Progenitor cell of endocrine pancreas (in vitro differentiated cells): Measurements from ENCODE around the gene COL5A2. TPM values are rescaled to one million over a fixed set of nuclear protein-coding genes. Genes with fewer than 3 reads are reported as not detected.

Experiments
- DNase-seq: peaks from one replicate; pipeline ENCODE4 v3.0.0; 2021; ENCODE audit warnings: low spot score; ENCODE audit not compliant: unreplicated experiment
- H3K27ac Mint-ChIP-seq: 2 replicates; pipeline ENCODE4 v1.8.0; 2021; ENCODE audit warnings: mild to moderate bottlenecking, moderate library complexity, mixed read lengths
- H3K27me3 Mint-ChIP-seq: 2 replicates; pipeline ENCODE4 v1.8.0; 2021; ENCODE audit warnings: mixed read lengths
- H3K36me3 Mint-ChIP-seq: 2 replicates; pipeline ENCODE4 v1.8.0; 2022; ENCODE audit warnings: mixed read lengths; ENCODE audit not compliant: insufficient read depth
- H3K4me1 Mint-ChIP-seq: 2 replicates; pipeline ENCODE4 v1.8.0; 2021; ENCODE audit warnings: low read depth, mixed read lengths
- H3K4me3 Mint-ChIP-seq: 2 replicates; pipeline ENCODE4 v1.8.0; 2021; ENCODE audit warnings: low read depth, mild to moderate bottlenecking, moderate library complexity, mixed read lengths
- H3K9me3 Mint-ChIP-seq: 2 replicates; pipeline ENCODE4 v1.8.0; 2021; ENCODE audit warnings: low read depth, mixed read lengths
- CTCF ChIP-seq: fragments of 200-600 bp; sonication (generic); IDR thresholded peaks from one replicate; pipeline ENCODE4 v1.5.0; 2021; ENCODE audit warnings: antibody characterized with exemption, mild to moderate bottlenecking; ENCODE audit not compliant: unreplicated experiment
- total RNA-seq: library from RNA; stranded (reverse); gene quantifications from 2 replicates; pipeline ENCODE4 v1.2.1, GENCODE V29; 2021

Gene COL5A2
- total RNA-seq, 1 donor from 2014 or later: 4.5 TPM

GRCh38 chr2:189192766-189193165, 13.2 kb upstream of the COL5A2 start:
- no peak for TF ChIP-seq CTCF
- H3K36me3 Mint-ChIP-seq: no peaks in the 10 kb centered on the region
- H3K27ac Mint-ChIP-seq: no peak overlapping the region
- H3K4me1 Mint-ChIP-seq: peaks cover 3% of the 10 kb centered on the region
- H3K4me3 Mint-ChIP-seq: no peak overlapping the region
- no peaks in the 10 kb centered on the region for H3K27me3 Mint-ChIP-seq
- no peak for DNase-seq
- H3K9me3 Mint-ChIP-seq: peaks cover 9% of the 10 kb centered on the region

GRCh38 chr2:189191766-189192165, 12.2 kb upstream of the COL5A2 start:
- no peak overlapping the region for H3K27ac Mint-ChIP-seq
- H3K4me1 Mint-ChIP-seq: peaks cover 3% of the 10 kb centered on the region
- no peak for TF ChIP-seq CTCF
- H3K4me3 Mint-ChIP-seq: no peak overlapping the region
- no peaks in the 10 kb centered on the region for H3K27me3 Mint-ChIP-seq
- no peaks in the 10 kb centered on the region for H3K36me3 Mint-ChIP-seq
- peaks cover 9% of the 10 kb centered on the region for H3K9me3 Mint-ChIP-seq
- no peak for DNase-seq

DNA sequence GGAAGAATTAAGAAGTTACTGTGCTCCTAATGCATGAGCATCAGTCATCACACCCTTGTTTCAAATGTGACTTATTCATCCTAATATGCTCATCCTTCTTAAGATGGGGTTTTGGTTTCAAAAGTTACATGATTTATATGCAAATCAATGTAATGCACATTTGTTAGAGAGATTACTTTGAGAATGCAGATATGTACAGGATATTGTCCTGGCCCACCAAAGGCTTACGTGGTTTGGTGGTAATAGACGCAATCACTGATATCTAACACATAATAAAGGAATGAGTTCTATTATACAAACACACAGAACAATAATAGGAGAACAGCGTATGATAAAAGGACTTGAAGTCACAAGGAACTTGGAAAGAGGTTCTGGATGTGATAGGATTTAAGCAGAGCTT, 11.1 kb upstream of the COL5A2 start:
- Mint-ChIP-seq H3K36me3 (no peaks in the 10 kb centered on the region), H3K4me3 (no peak overlapping the region), H3K9me3 (peaks cover 3% of the 10 kb centered on the region), H3K27me3 (peaks cover under 1% of the 10 kb centered on the region), H3K27ac (no peak overlapping the region), H3K4me1 (peaks cover 3% of the 10 kb centered on the region)
- DNase-seq: no peak
- no peak for TF ChIP-seq CTCF

DNA sequence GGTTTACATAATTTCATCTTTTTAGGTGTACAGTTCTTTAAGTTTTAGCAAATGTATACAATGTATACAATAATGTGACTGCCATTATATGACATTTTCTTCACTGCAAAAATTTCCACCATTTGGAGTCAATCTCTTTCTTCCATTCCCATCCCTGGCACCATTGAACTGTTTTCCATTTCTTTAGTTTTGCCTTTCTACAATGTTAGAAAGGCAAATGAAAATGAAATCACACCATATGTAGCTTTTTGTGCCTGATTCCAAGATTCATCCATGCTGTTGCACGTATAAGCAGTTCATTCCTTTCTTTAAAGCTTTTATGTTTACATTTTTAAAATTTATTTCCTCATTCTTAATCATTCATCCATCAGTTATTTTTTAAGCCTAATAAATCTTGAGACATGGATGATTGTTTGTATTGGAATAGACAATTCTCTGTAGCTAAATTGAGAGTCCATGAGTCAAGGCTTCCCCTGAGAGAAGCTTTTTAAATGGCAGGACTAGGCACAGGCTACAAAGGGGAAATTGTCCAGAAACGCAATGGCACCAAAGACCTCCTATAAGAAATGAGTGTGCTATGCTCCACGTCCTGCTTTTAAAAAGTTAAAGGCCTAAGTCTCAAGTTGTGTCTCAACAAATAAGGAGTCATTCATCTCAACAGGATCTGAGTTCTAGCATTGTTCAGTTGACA, 8.7 kb upstream of the COL5A2 start:
- DNase-seq: no peak
- Mint-ChIP-seq H3K4me3 (no peak overlapping the region), H3K27ac (no peak overlapping the region), H3K9me3 (no peaks in the 10 kb centered on the region), H3K36me3 (no peaks in the 10 kb centered on the region), H3K27me3 (peaks cover 19% of the 10 kb centered on the region), H3K4me1 (peaks cover 4% of the 10 kb centered on the region)
- no peak for TF ChIP-seq CTCF

DNA sequence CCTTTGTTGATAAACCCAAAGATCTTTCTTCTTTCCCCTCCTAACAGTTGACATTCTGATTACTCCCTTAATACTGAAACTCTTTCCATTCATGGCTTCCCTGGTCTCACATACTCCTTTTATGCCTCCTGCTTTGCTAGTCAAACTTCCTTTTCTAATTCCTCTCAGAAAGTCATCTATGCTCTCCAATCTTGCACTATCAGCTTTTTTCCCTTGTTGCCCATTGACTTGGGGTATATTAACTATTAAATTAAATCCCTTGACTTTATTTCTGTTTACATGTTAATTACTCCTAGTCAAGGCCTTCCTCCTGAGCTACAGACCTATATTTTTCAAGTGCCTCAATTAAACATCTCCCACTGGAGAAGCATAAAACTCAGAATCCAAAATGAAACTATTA, 3.6 kb upstream of the COL5A2 start:
- Mint-ChIP-seq H3K36me3 (no peaks in the 10 kb centered on the region), H3K4me3 (no peak overlapping the region), H3K27ac (no peak overlapping the region), H3K27me3 (peaks cover 54% of the 10 kb centered on the region), H3K4me1 (peaks cover 14% of the 10 kb centered on the region), H3K9me3 (no peaks in the 10 kb centered on the region)
- TF ChIP-seq CTCF: no peak
- no peak for DNase-seq
